ENCODE results near the gene NSUN4.
"Not testable (repeated sequence)": the region's sequence is repeated elsewhere in the genome, so short reads cannot be mapped to it uniquely, and the experiment has no call there.

NSUN4 gene

GRCh38 chr1:46365796-46366195 is 25.2 kb downstream of the NSUN4 start:
- H3K27ac ChIP-seq (ENCODE audit: insufficient read depth in 1 of 2, low read depth in 1 of 2, low read length in 2 of 2, poor library complexity in 1 of 2, severe bottlenecking in 2 of 2); H3K27me3 ChIP-seq (replicated peaks in 2 of 5; ENCODE audit: control insufficient read depth in 4 of 5, insufficient read depth in 5 of 5, low read length in 4 of 5); POLR2A ChIA-PET; DNase-seq; H3K9me3 ChIP-seq (ENCODE audit: control extremely low read depth in 1 of 5, control insufficient read depth in 4 of 5, insufficient read depth in 2 of 5, low read depth in 1 of 5, low read length in 4 of 5); H3K4me3 ChIP-seq (ENCODE audit: control insufficient read depth in 1 of 7, extremely low read depth in 1 of 7, insufficient read depth in 4 of 7, low read depth in 2 of 7, low read length in 6 of 7): not testable (repeated sequence)
- Histone ChIP-seq H3K36me3 (ENCODE audit: control insufficient read depth in 4 of 4, insufficient read depth in 4 of 4, low read length in 3 of 4) (peaks cover 17 to 52% (median 35%) of the 10 kb centered on the region in 4 experiments), H3K4me1 (ENCODE audit: control extremely low read depth in 1 of 4, control insufficient read depth in 4 of 4, insufficient read depth in 4 of 4, low read length in 3 of 4) (peaks cover 0 to 10% (median 0%) of the 10 kb centered on the region in 4 experiments)
- WGBS (ENCODE audit: insufficient coverage) = 88% methylated on average over 5 of the region's 8 CpGs
- CTCF ChIA-PET = interaction anchor here (5.3 kb wide), 1 partner anchor 17 kb away, joined by 23 read pairs; no protein-coding TSS in a partner anchor

GRCh38 chr1:46367072-46367471 is 26.5 kb downstream of the NSUN4 start:
- 100% methylated on average over 3 of the region's 3 CpGs for WGBS (ENCODE audit: insufficient coverage)
- ChIA-PET CTCF (interaction anchor here (1.0 to 5.3 kb wide), 2 partner anchors 18 to 144 kb away, joined by 3 to 23 read pairs; no protein-coding TSS in a partner anchor), POLR2A (no interaction called here)
- Histone ChIP-seq H3K4me1 (ENCODE audit: control extremely low read depth in 1 of 4, control insufficient read depth in 4 of 4, insufficient read depth in 4 of 4, low read length in 3 of 4) (peaks cover 0 to 10% (median 0%) of the 10 kb centered on the region in 4 experiments), H3K27ac (ENCODE audit: insufficient read depth in 1 of 2, low read depth in 1 of 2, low read length in 2 of 2, poor library complexity in 1 of 2, severe bottlenecking in 2 of 2) (no peak overlapping the region), H3K27me3 (replicated peaks in 2 of 5; ENCODE audit: control insufficient read depth in 4 of 5, insufficient read depth in 5 of 5, low read length in 4 of 5) (no peaks in the 10 kb centered on the region), H3K9me3 (ENCODE audit: control extremely low read depth in 1 of 5, control insufficient read depth in 4 of 5, insufficient read depth in 2 of 5, low read depth in 1 of 5, low read length in 4 of 5) (no peaks in the 10 kb centered on the region), H3K4me3 (ENCODE audit: control insufficient read depth in 1 of 7, extremely low read depth in 1 of 7, insufficient read depth in 4 of 7, low read depth in 2 of 7, low read length in 6 of 7) (no peak overlapping the region), H3K36me3 (ENCODE audit: control insufficient read depth in 4 of 4, insufficient read depth in 4 of 4, low read length in 3 of 4) (peaks cover 10 to 40% (median 25%) of the 10 kb centered on the region in 4 experiments)
- DNase-seq = no peak

- H3K27ac ChIP-seq (ENCODE audit: insufficient read depth in 1 of 2, low read depth in 1 of 2, low read length in 2 of 2, poor library complexity in 1 of 2, severe bottlenecking in 2 of 2); H3K4me3 ChIP-seq (ENCODE audit: control insufficient read depth in 1 of 7, extremely low read depth in 1 of 7, insufficient read depth in 4 of 7, low read depth in 2 of 7, low read length in 6 of 7); POLR2A ChIA-PET; H3K27me3 ChIP-seq (replicated peaks in 2 of 5; ENCODE audit: control insufficient read depth in 4 of 5, insufficient read depth in 5 of 5, low read length in 4 of 5); DNase-seq; H3K9me3 ChIP-seq (ENCODE audit: control extremely low read depth in 1 of 5, control insufficient read depth in 4 of 5, insufficient read depth in 2 of 5, low read depth in 1 of 5, low read length in 4 of 5): not testable (repeated sequence)
- WGBS (ENCODE audit: insufficient coverage) = 100% methylated on average over 6 of the region's 8 CpGs
- peaks cover 0 to 10% (median 0%) of the 10 kb centered on the region in 4 experiments for H3K4me1 ChIP-seq (ENCODE audit: control extremely low read depth in 1 of 4, control insufficient read depth in 4 of 4, insufficient read depth in 4 of 4, low read length in 3 of 4)
- H3K36me3 ChIP-seq (ENCODE audit: control insufficient read depth in 4 of 4, insufficient read depth in 4 of 4, low read length in 3 of 4) = peaks cover 7 to 34% (median 21%) of the 10 kb centered on the region in 4 experiments
- CTCF ChIA-PET = interaction anchor here (5.3 kb wide), 1 partner anchor 19 kb away, joined by 23 read pairs; no protein-coding TSS in a partner anchor
Measured at GRCh38 chr1:46367701-46368100, 27.1 kb downstream of the NSUN4 start.

GRCh38 chr1:46368791-46369190 is 28.2 kb downstream of the NSUN4 start:
- CTCF ChIA-PET = interaction anchor here (5.3 kb wide), 1 partner anchor 20 kb away, joined by 23 read pairs; no protein-coding TSS in a partner anchor
- no peaks in the 10 kb centered on the region for H3K27me3 ChIP-seq (replicated peaks in 2 of 5; ENCODE audit: control insufficient read depth in 4 of 5, insufficient read depth in 5 of 5, low read length in 4 of 5)
- DNase-seq = no peak
- H3K9me3 ChIP-seq (ENCODE audit: control extremely low read depth in 1 of 5, control insufficient read depth in 4 of 5, insufficient read depth in 2 of 5, low read depth in 1 of 5, low read length in 4 of 5) = no peaks in the 10 kb centered on the region
- H3K36me3 ChIP-seq (ENCODE audit: control insufficient read depth in 4 of 4, insufficient read depth in 4 of 4, low read length in 3 of 4) = peaks cover 3 to 24% (median 14%) of the 10 kb centered on the region in 4 experiments
- no peak overlapping the region for H3K27ac ChIP-seq (ENCODE audit: insufficient read depth in 1 of 2, low read depth in 1 of 2, low read length in 2 of 2, poor library complexity in 1 of 2, severe bottlenecking in 2 of 2)
- POLR2A ChIA-PET = no interaction called here
- no peak overlapping the region for H3K4me3 ChIP-seq (ENCODE audit: control insufficient read depth in 1 of 7, extremely low read depth in 1 of 7, insufficient read depth in 4 of 7, low read depth in 2 of 7, low read length in 6 of 7)
- WGBS (ENCODE audit: insufficient coverage) = 100% methylated on average over 2 of the region's 2 CpGs
- H3K4me1 ChIP-seq (ENCODE audit: control extremely low read depth in 1 of 4, control insufficient read depth in 4 of 4, insufficient read depth in 4 of 4, low read length in 3 of 4) = peaks cover 0 to 18% (median 0%) of the 10 kb centered on the region in 4 experiments

GRCh38 chr1:46369542-46370213 is 29.1 kb downstream of the NSUN4 start:
- Histone ChIP-seq H3K9me3 (ENCODE audit: control extremely low read depth in 1 of 5, control insufficient read depth in 4 of 5, insufficient read depth in 2 of 5, low read depth in 1 of 5, low read length in 4 of 5) (no peaks in the 10 kb centered on the region), H3K4me3 (ENCODE audit: control insufficient read depth in 1 of 7, extremely low read depth in 1 of 7, insufficient read depth in 4 of 7, low read depth in 2 of 7, low read length in 6 of 7) (no peak overlapping the region), H3K4me1 (ENCODE audit: control extremely low read depth in 1 of 4, control insufficient read depth in 4 of 4, insufficient read depth in 4 of 4, low read length in 3 of 4) (peaks cover 0 to 18% (median 0%) of the 10 kb centered on the region in 4 experiments), H3K27me3 (replicated peaks in 2 of 5; ENCODE audit: control insufficient read depth in 4 of 5, insufficient read depth in 5 of 5, low read length in 4 of 5) (no peaks in the 10 kb centered on the region), H3K27ac (ENCODE audit: insufficient read depth in 1 of 2, low read depth in 1 of 2, low read length in 2 of 2, poor library complexity in 1 of 2, severe bottlenecking in 2 of 2) (peak overlapping the region in 1 of 2 experiments; percentile 32), H3K36me3 (ENCODE audit: control insufficient read depth in 4 of 4, insufficient read depth in 4 of 4, low read length in 3 of 4) (peaks cover 3 to 20% (median 11%) of the 10 kb centered on the region in 4 experiments)
- DNase-seq = peak in 2 of 3 donors; percentile 13 to 15
- WGBS (ENCODE audit: insufficient coverage) = 80% methylated on average over 3 of the region's 4 CpGs
- ChIA-PET POLR2A (no interaction called here), CTCF (interaction anchor here (1.1 to 5.3 kb wide), 2 partner anchors 17 to 21 kb away, joined by 3 to 23 read pairs; no protein-coding TSS in a partner anchor)

- peak; percentile 22 to 68 (median 43) for DNase-seq
- H3K27me3 ChIP-seq (replicated peaks in 2 of 5; ENCODE audit: control insufficient read depth in 4 of 5, insufficient read depth in 5 of 5, low read length in 4 of 5) = no peaks in the 10 kb centered on the region
- H3K4me1 ChIP-seq (ENCODE audit: control extremely low read depth in 1 of 4, control insufficient read depth in 4 of 4, insufficient read depth in 4 of 4, low read length in 3 of 4) = peaks cover 0 to 18% (median 0%) of the 10 kb centered on the region in 4 experiments
- 57% methylated on average over 1 of the region's 3 CpGs for WGBS (ENCODE audit: insufficient coverage)
- no peak overlapping the region for H3K4me3 ChIP-seq (ENCODE audit: control insufficient read depth in 1 of 7, extremely low read depth in 1 of 7, insufficient read depth in 4 of 7, low read depth in 2 of 7, low read length in 6 of 7)
- peaks cover 3 to 16% (median 9%) of the 10 kb centered on the region in 4 experiments for H3K36me3 ChIP-seq (ENCODE audit: control insufficient read depth in 4 of 4, insufficient read depth in 4 of 4, low read length in 3 of 4)
- POLR2A ChIA-PET = no interaction called here
- H3K9me3 ChIP-seq (ENCODE audit: control extremely low read depth in 1 of 5, control insufficient read depth in 4 of 5, insufficient read depth in 2 of 5, low read depth in 1 of 5, low read length in 4 of 5) = no peaks in the 10 kb centered on the region
- CTCF ChIA-PET = interaction anchor here (1.1 to 5.3 kb wide), 2 partner anchors 17 to 21 kb away, joined by 3 to 23 read pairs; no protein-coding TSS in a partner anchor
- H3K27ac ChIP-seq (ENCODE audit: insufficient read depth in 1 of 2, low read depth in 1 of 2, low read length in 2 of 2, poor library complexity in 1 of 2, severe bottlenecking in 2 of 2) = peak overlapping the region in 1 of 2 experiments; percentile 32
Measured at GRCh38 chr1:46370214-46370633, 29.6 kb downstream of the NSUN4 start.

- no peak for DNase-seq
- WGBS (ENCODE audit: insufficient coverage) = 100% methylated on average over 1 of the region's 1 CpG
- Histone ChIP-seq H3K27ac (ENCODE audit: insufficient read depth in 1 of 2, low read depth in 1 of 2, low read length in 2 of 2, poor library complexity in 1 of 2, severe bottlenecking in 2 of 2) (no peak overlapping the region), H3K4me3 (ENCODE audit: control insufficient read depth in 1 of 7, extremely low read depth in 1 of 7, insufficient read depth in 4 of 7, low read depth in 2 of 7, low read length in 6 of 7) (no peak overlapping the region), H3K4me1 (ENCODE audit: control extremely low read depth in 1 of 4, control insufficient read depth in 4 of 4, insufficient read depth in 4 of 4, low read length in 3 of 4) (peaks cover 0 to 18% (median 0%) of the 10 kb centered on the region in 4 experiments), H3K9me3 (ENCODE audit: control extremely low read depth in 1 of 5, control insufficient read depth in 4 of 5, insufficient read depth in 2 of 5, low read depth in 1 of 5, low read length in 4 of 5) (no peaks in the 10 kb centered on the region), H3K36me3 (ENCODE audit: control insufficient read depth in 4 of 4, insufficient read depth in 4 of 4, low read length in 3 of 4) (peaks cover 2 to 13% (median 3%) of the 10 kb centered on the region in 4 experiments), H3K27me3 (replicated peaks in 2 of 5; ENCODE audit: control insufficient read depth in 4 of 5, insufficient read depth in 5 of 5, low read length in 4 of 5) (no peaks in the 10 kb centered on the region)
- POLR2A ChIA-PET = no interaction called here
- CTCF ChIA-PET = interaction anchor here (1.2 kb wide), 1 partner anchor 21 kb away, joined by 3 read pairs; no protein-coding TSS in a partner anchor
Measured at GRCh38 chr1:46372431-46372830, 31.8 kb downstream of the NSUN4 start.

Measured in common myeloid progenitor, CD34-positive (primary cell).